CD4-positive, alpha-beta T cell treated with Interleukin-4 for 4 hours (primary cell): ENCODE measurements around the gene PLB1.

ENCODE experiments used
- DNase-seq: peaks from one replicate; pipeline ENCODE4 v3.0.0-alpha.2; 2020

The PLB1 gene

DNA sequence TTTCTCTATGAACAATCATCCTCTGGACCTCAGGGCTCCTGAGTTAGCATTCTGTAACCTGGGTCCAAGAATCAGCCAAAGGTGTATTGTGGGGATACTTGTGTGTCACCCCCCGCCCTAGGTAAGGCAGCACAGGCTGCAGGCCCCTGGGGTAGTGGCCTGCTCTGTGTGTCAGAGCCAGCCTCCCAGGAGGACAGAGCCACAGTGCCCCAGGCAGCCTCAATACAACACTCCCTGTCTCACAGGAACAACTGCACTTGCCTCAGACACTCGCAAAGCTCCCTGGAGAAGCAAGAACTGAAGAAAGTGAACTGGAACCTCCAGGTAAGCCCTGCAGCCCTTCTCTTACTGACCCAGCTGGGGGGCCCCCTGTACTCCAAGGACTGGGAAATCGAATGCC lies 134.5 kb downstream of the PLB1 start:
- no peak for DNase-seq

DNA sequence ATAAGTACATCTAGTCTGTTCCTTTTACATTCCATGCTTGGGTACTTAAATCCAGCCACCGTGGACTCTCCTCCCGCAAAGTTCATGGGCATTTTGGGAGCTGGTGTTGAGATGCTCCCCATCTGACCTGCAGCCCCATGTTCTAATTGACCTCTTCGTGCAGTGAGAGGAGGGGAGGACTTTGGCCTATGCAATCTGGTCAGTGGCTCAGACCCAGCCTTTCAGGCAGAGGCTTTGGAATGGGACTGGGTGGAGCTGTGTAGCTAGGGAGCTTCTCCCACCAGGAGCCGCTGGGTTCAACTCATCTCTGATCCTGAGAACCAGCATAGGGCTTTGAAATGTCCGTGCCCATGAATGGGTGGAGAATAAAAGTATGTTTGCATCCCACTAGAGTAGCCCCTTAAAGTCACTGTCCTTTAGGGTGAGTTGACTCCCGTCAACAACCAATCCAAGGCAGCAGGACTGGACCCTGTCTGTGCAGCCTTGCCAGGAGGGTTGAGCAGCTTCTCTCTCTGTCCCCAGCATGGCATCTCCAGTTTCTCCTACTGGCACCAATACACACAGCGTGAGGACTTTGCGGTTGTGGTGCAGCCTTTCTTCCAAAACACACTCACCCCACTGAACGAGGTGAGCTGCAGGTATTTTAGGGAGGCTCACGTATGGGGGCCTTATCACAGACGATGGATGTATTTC lies 135.8 kb downstream of the PLB1 start:
- no peak for DNase-seq

DNA sequence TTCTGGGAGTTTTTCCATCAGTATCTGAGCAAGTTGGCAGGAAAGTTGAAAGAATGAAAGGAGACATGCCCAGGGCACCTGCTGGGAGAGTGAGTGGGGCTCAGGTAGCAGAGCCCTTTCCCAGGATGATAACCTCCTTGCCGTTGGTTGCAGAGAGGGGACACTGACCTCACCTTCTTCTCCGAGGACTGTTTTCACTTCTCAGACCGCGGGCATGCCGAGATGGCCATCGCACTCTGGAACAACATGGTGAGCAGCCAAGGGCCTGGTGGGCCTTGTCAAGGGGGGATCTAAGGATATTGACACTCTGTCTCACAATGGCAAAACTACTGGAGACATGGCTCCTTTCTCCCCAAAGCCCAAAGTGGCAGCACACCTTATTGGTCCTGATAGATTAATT lies 136.9 kb downstream of the PLB1 start:
- DNase-seq = no peak

DNA sequence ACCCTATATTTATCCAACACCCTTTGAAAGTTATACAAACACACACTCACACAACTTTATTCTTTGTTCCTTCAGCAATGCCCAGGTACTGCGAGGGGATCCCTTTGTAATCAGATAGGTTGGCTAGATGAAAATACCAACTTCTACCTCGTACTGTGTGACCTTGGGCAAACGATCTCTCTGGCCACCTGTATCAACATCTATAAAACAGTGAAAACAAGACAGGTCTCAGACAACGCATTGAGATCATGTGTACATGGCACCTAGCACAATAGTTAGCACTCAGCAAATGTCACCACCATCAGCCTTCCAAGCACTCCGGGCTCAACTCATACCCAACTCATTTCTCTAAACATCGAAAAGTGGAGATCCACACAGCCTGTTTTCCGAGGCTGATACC lies 137.3 kb downstream of the PLB1 start:
- DNase-seq = no peak

DNA sequence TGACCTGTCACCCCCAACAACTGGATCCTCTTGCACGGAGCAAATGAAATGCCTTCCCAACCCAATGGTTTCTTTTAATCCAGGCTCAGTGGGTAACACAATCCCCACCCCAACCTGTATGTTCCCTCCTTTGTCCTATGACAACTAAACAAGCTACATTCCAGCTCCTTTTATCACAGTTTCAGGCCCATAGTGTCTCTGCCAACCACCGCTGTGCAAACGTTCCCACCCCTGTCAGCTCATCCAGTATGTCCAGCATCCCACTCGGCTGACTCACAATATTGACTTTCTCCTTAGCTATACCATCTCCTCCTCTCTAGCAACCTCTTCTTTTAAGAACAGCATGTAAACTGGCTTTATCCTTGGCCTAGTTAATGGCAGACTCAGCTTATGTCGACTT lies 137.9 kb downstream of the PLB1 start:
- DNase-seq = no peak

DNA sequence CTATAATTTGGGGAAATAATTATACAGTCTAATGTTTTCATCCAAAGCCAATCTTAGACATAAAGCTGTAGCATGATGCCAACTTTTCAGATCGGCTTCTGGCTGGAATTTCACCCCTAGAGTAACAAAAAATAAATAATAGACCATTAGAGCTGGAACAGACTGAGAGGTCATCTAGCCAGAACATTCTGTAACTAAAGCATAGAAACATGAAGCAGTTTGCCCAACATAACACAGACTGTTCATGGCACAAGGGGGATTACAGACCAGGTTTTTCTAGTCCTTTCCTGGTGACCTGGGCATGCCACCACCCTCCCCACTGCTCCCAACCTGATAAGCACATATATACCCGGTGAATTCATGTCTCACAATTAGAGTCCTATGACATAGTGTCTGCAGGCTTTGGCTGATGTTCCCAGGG lies 139.3 kb downstream of the PLB1 start:
- DNase-seq = no peak

DNA sequence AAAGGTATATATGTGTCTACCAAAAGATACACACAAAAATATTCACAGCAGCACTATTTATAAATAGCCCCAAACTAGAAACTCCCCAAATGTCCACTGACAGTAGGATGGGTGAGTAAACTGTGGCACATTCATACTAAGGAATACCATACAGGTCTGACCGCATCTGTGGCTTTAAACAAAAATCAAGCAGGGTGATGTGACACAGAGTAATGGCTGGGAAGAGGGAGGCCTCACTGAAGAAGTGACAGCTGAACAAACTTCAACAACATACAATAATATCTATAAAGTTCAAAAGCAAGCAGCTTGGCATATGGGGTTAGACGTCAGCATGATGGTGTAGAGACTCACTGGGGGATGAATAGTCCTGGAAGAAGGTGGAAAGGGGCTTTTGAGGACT lies 140.6 kb downstream of the PLB1 start:
- DNase-seq = no peak

DNA sequence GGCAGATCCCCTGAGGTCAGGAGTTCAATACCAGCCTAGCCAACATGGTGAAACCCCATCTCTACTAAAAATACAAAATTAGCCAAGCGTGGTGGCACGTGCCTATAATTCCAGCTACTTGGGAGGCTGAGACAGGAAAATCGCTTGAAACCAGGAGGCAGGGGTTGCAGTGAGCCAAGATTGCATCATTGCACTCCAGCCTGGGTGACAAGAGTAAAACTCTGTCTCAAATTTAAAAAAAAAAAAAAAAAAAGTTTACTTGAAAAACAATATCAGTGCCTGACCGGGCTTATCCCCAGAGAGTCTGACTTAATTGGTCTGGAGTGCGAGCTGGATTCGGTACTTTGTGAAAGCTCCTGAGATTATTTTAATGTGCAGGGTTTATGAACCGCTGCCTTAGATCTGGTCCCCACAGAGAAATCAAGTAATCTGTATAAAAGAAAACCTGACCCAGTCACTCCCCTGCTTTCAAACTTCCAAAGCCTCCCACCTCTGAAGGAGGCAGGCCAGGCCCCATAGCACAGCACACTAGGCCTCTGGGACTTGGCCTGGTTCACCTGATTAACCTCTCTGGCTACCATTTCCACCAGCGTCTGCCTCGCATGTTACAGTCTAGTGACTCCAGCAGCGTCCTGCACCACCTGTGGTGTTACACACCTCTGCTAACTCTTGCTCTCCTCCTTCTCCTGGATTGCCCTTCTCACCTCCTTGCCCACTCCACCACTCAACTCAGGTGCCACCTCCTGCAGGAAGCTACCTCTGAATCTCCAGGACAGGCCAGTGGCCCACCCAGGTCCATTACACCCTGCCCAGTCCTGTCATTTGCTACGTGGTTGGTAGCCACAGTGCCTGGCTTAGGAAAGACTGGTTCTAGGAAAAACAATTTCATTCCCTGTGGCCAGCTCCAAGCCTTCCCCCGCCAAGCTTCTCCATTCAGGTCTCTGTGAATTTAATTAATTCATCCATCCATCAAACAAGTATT lies 141.5 kb downstream of the PLB1 start:
- DNase-seq = no peak

DNA sequence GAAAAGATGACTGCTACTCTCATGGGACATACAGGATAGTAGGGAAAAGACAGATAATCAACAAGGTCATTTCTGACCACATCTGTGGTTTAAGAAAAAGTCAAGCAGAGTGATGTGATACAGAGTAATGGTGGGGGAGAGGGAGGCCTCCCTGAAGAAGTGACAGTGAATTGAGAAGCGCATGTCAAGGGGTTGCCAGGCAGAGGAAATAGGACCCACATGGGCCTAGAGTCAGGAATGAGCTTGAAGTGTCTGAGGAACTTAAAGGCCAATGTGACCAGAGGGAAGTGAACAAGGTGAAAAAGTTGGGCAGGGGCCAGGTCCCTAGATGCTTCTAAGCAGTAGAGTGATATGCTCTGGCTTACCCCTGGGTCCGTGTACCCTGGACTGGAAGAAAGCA lies 142.2 kb downstream of the PLB1 start:
- DNase-seq = no peak

DNA sequence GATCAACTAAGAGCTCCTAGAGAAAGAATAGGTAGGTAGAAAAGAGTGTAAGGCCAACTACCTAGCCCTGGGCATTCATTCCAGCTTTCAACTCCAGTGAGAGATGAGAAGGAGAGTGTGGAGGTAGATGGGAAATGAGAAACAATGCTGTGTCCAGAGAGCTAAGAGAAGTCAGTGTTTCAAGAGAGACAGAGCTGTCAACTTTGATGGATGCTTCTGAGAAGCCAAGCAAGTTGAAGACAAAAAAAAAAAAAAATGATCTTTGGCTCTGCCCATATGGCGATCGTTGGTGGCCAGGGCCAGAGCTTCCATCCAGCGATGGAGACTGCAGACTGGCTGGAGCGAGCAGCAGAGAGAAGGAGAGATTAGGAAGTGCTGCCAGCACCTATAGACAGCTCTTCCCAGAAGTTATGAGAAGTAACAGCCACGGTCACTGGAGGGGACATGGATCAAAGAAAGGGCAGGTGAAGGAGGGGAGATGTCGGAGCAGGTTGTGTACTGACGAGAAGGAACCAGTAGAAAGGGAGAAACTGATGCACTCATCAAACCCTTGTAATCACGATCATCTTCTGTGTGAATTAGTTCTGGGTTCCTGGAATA lies 143.3 kb downstream of the PLB1 start:
- no peak for DNase-seq

DNA sequence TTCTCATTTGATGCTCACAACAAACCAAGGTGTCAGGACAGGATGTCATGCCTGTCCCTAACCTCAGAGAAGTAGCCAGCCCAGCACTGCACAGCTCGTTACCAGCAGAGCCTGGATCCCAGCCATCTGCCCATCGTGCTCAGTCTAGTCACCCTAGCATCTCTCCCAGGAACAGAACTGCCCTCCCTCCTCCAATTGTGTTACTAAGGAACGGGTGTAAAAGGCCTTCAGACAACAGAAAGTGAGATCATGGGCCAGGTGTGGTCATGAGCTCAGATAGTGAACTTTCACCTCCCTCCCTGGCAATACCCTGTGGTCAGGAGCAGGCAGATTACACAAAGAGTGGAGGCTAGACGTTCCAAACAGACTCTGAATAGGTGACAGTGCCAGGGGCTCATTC lies 144.0 kb downstream of the PLB1 start:
- no peak for DNase-seq

DNA sequence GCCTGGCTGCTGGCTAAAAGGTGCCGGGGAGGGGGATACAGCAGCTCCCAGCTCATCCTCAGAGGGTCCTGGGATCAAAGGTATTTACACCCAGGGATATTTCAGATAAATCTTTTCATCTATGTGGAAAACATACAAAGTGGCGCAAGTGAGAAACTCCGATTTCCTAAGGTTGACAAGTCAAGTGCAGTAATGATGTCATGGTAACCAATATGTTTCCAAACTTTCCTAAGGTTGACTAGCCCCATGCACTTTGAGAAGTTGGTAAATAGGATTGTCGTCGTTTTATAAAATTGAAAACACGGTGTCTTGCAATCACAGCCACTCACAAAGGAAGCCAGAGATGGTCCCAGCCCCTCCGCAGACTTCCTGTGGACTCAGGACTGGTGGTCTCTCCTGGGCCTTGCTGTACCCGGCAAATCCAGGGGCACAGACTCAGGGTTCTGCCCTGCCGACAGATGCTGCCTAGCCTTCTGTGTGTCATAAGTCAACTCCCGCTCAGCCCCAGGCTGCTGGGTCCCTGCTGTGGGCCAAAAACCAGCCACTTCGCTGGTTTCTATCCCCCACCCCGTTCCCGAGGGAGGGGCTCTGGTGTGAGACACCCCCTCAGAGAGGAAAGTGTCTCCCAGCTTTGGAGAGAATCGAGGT lies 144.5 kb downstream of the PLB1 start:
- DNase-seq = no peak

DNA sequence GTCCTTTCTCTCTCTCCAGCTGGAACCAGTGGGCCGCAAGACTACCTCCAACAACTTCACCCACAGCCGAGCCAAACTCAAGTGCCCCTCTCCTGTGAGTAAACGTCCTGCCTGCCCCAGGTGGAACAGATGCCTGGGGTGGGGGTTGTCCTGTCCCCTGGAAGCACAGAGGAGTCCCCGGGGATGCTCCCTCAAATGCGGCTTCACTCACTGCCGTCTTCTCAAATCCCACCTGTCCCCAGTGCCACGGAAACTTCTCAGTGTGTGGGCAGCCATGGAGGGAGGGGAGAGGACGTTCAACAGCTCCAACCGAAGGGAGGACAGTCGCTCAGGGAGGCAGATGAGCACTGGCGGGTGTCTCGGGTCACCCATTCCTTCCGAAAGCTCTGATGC lies 145.0 kb downstream of the PLB1 start:
- DNase-seq = no peak

DNA sequence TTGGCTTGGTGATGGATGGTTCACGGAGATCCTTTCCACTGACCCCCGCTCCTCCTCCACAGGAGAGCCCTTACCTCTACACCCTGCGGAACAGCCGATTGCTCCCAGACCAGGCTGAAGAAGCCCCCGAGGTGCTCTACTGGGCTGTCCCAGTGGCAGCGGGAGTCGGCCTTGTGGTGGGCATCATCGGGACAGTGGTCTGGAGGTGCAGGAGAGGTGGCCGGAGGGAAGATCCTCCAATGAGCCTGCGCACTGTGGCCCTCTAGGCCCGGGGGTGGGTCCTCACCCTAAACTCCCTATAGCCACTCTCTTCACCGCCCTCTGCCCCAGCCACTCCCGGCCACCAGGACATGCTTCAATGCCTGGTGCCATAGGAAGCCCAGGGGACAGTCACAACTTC lies 146.9 kb downstream of the PLB1 start:
- no peak for DNase-seq

DNA sequence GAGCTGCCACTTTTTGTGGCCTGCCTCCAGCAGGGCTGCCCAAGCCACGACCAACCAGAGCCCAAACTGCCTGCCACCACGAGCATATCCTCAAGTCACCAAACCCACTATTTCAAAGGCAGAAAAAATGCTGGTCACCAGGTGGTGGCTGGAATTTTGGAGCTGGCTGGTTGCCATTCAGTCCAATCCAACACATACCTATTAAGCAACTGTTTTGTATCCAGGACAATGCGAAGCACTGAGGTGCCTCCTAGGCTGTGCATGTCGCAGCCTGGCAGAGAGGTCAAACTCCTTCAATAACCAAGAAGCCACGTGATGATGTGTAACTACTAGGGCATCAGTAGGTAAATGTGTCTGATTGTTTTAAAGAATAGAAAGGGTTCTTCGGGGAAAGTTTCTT lies 147.5 kb downstream of the PLB1 start:
- DNase-seq = no peak

DNA sequence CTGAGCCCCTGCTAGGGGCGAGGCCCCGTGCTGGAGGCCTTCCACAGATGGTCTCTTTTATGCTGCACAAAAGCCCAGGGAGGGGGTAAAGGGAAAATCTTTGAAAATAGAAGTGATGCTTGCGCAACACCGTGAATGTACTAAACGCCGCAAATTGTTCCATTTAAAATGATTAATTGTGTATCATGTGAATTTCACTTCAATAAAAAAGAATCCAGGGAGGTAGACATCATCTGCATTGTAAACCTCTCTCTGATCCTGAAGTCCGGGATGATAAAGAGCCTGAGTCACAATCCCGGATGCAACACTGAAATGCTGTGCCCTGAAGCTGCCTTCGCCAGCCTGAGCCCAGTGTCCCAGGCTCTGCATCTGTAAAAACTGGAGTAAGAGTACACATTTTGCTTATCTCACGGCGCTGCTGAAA lies 148.1 kb downstream of the PLB1 start:
- no peak for DNase-seq

DNA sequence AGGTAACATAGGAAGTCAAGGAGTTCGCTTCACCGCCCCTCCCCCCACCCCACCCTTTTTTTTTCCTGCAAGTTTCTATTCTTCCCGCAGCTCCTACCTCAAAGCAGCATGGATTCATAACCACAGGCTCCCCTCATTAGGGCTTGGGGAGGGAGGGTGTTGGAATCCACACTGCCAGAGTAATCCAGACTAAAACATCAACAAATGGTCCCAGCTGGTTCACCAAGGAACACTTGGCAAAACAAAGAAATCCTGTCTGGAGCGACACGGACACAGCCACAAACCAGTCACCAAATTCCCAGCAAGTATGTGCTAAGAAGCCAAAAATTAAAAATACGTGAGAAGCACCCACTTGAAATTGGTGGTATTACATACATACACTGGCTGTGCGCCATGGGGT lies 148.9 kb downstream of the PLB1 start:
- DNase-seq = no peak

DNA sequence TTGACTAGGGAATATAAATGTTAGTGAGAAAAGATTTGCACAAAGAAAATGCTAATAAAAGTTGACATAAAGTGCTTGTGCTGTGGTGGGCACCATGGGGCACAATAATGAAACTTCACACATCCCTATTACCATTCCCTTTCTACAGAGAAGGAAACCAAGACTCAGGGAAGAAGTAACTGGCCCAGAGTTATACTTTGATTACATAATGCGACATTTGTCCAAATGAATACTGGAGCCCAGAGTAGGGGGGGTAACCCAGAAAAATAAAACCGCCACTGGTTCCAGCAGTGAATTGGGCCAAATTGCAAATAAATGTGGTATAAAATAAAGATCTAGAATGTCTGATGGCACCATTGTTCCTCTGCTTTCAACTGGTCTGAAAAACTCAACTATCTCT lies 149.7 kb downstream of the PLB1 start:
- DNase-seq = no peak

DNA sequence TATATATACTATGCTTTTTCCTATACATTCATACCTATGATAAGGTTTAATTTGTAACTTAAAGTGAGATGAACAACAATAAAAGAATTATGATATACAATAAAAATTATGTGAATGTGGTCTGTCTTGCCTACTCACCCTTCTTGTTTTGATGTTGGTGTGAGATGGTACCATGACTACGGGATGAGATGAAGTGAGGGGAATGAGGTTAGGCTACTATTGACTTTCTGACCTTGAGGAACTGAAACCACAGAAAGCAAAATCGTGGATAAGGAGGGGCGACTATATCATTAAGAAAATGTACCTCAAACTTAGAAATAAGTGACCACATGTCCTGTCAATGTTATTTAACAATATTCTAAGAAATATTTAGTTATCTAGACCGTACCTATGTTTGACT lies 151.8 kb downstream of the PLB1 start:
- DNase-seq = no peak

DNA sequence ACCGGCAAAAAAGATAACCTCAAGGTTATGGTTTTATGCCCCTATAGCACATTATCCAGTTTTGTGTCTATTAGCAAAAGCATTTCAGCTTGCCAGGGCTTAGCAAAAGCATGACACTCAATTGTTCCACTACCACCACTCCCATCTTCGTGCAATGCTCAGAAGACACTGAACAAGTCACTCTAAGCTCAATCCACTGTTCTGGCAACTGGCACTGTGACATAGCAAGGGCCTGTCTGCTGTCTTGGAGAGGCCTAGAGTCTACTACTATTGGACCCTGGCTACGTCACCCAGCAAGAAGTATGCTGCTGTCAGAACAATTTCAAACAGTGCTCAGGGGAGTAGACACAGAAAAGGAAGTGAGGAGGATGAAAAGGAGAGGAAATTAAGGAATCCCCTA lies 152.3 kb downstream of the PLB1 start:
- no peak for DNase-seq

DNA sequence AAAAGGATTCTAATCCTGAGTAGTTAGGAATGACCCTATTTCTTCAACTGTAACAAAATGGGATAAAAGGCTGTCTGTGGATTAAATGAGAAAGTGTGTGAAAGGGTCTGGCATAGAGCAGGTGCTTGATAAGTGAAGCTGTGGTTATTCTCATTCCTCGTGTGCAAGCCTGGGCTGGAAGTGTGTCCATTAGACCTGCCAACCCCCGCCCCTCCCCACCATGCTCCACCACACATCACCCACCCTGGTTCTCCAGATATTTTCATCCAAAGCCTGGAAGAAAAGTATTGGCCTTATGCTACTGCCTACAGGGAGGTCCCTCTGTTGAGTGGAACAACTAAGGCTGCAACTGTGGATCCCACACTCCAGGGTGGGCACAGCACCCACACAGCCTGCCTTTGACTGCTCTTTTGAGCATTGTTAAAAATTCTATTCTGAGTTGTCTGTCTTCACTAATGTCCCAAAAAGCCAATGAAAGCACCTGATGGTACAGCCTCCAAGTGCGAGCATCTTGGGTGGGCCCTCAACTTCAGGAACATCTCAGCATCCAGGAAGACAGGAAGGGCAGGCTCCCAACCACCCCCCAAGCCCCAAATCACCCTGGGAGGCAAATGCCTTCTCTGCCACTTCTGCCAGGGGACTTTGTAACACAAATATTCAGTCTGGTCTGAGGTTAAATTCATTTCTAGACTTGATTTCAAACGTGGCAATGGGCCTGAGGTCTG lies 153.0 kb downstream of the PLB1 start:
- DNase-seq = no peak

DNA sequence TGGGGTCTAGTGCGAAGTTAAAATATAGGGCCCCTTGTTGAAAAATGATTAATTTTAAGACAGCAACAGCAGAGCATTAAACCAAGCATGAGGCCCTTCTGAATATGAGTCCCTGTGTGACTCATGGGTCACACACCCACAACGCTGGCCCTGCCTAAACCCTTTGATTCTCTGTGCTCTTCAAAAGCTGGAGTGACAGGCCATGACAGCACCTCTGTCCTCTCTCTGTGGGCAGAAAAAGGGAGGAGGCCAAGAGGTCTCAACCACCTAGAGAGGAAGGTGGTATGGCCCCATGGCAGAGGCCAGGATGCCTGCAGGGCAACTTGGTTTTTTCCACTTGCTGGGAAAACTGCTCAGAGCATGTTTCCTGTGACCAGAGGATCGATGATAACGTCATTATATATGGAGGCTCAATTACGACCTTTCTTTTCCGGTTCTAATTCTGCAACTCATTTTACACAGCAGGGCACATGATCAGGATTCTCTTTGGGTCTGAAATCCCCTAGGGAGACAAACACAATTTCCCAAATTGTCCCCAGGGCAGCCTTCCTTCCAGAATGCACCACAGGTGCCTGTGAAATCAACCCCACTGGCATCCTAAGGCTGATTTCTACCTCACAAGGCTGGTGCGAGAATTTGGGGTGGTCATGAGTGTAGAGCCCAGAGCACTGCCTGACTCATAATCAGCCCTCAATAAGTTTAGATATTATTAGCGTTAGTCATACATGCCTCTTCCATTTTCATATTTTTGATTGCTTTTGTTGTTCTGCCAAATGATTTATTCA lies 153.8 kb downstream of the PLB1 start:
- DNase-seq = peak; percentile 35
